ENCODE data around the gene SAPCD2. TPM values are rescaled to one million over a fixed set of nuclear protein-coding genes. Genes with fewer than 3 reads are reported as not detected.
A peak's percentile ranks its signal among the peaks of the same experiment; 100 is the strongest.

Gene SAPCD2
- total RNA-seq, 1 experiment from 2014 or later: 29.8 TPM

DNA sequence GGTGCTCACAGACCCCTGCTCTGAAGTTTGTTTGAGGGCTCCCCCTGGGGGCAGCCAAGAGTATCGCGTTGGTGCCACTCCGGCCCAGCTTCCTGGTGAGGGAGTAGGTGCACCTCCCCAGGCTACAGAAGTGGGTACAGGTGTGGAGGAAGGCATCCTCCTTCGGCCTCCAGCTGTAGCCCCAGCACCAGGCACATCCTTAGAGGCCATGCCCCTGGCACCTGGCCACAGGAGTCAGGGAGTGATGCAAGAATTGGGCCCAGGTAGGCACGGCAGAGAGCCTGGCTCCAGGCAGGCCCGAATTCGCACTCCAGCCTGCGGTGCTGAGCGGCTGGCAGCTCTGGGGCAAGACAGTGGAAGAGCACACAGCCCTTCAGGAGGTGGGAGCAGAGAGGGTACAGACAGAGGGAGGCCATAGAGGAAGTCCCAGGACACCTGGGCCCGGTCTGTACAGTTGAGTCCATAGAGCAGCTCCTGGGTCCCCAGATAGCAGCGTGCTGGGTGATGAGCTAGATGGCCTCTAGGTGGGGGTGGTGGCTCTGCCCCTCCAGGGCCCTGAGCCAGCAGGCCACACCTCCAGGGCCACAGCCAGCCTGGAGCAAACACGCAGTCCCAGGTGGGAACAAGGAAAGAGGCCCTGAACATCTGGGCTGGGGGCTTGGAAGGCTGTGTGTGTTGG, 2.4 kb downstream of the SAPCD2 start:
- H2AFZ ChIP-seq (ENCODE audit: low read length): no peak overlapping the region
- H3K23ac ChIP-seq (ENCODE audit: insufficient read length, low read depth, low read length): no peak overlapping the region
- H3K27ac Mint-ChIP-seq: 0 out of 7 replicates have a peak overlapping the region, but pooled peaks of 1 of the 3 experiments have one; percentile 25
- peak overlapping the region; percentile 46 to 73; a peak in 4 of 5 replicates for H3K4me3 Mint-ChIP-seq
- H3K79me1 ChIP-seq (ENCODE audit: insufficient read depth, low read depth, low read length, poor library complexity, severe bottlenecking): no peaks in the 10 kb centered on the region
- H3K36me3 Mint-ChIP-seq (ENCODE audit: insufficient read depth in 1 of 3, low read depth in 3 of 3): peaks cover 0 to 5% (median 4%) of the 10 kb centered on the region in 3 experiments; a peak in 4 of 7 replicates
- H3K4ac ChIP-seq (ENCODE audit: low read depth, low read length): no peak overlapping the region
- no peak overlapping the region for H3K56ac ChIP-seq (ENCODE audit: insufficient read length, low read depth, low read length)
- no peak overlapping the region for H4K91ac ChIP-seq (ENCODE audit: insufficient read length, low read depth, low read length)
- H3K27me3 ChIP-seq (ENCODE audit: insufficient read depth, low read length): no peaks in the 10 kb centered on the region
- TF ChIP-seq, protein P1, sequence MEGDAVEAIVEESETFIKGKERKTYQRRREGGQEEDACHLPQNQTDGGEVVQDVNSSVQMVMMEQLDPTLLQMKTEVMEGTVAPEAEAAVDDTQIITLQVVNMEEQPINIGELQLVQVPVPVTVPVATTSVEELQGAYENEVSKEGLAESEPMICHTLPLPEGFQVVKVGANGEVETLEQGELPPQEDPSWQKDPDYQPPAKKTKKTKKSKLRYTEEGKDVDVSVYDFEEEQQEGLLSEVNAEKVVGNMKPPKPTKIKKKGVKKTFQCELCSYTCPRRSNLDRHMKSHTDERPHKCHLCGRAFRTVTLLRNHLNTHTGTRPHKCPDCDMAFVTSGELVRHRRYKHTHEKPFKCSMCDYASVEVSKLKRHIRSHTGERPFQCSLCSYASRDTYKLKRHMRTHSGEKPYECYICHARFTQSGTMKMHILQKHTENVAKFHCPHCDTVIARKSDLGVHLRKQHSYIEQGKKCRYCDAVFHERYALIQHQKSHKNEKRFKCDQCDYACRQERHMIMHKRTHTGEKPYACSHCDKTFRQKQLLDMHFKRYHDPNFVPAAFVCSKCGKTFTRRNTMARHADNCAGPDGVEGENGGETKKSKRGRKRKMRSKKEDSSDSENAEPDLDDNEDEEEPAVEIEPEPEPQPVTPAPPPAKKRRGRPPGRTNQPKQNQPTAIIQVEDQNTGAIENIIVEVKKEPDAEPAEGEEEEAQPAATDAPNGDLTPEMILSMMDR (conservative IDR thresholded peaks at IDR 0.05): peak; percentile 73
- H2BK12ac ChIP-seq (ENCODE audit: insufficient read length, low read depth, low read length): no peak overlapping the region
- no peak overlapping the region for H4K8ac ChIP-seq (replicated peaks; ENCODE audit: insufficient read length, low read depth, low read length)
- H3K14ac ChIP-seq (ENCODE audit: insufficient read depth, low read length): no peak overlapping the region
- H2BK20ac ChIP-seq (ENCODE audit: low read depth, low read length, poor library complexity, severe bottlenecking): no peak overlapping the region
- H3T11ph ChIP-seq (ENCODE audit: low read length): no peak overlapping the region
- H3K4me1 ChIP-seq (ENCODE audit: insufficient read depth, low read length): peaks cover 5% of the 10 kb centered on the region; the same call in 1 of the 2 replicates
- H3K79me2 ChIP-seq (ENCODE audit: insufficient read depth, low read length): no peaks in the 10 kb centered on the region
- peaks cover 13 to 25% of the 10 kb centered on the region in 2 experiments for H3K4me1 Mint-ChIP-seq
- DNase-seq: peak; percentile 92
- no peak overlapping the region for H3K27ac ChIP-seq (ENCODE audit: insufficient read length, low read depth, low read length)
- WGBS (ENCODE audit: extremely low coverage, insufficient read length, low lambda C conversion rate): no CpG with 5 or more reads among the region's 12 CpGs
- H2BK120ac ChIP-seq (ENCODE audit: low read depth, low read length, poor library complexity, severe bottlenecking): no peak overlapping the region
- H2BK15ac ChIP-seq (ENCODE audit: low read depth, low read length): no peak overlapping the region
- no peaks in the 10 kb centered on the region for H3K23me2 ChIP-seq (ENCODE audit: insufficient read length, low read depth, low read length, poor library complexity, severe bottlenecking)
- no peaks in the 10 kb centered on the region for H3K9me3 Mint-ChIP-seq
- no peak overlapping the region for H2AK5ac ChIP-seq (ENCODE audit: insufficient read length, low read length)
- no peak overlapping the region for H3K4me2 ChIP-seq (ENCODE audit: insufficient read depth, insufficient read length, low read length)
- H4K5ac ChIP-seq (ENCODE audit: insufficient read length, low read depth, low read length): no peak overlapping the region
- no peak overlapping the region for H3K9ac ChIP-seq (ENCODE audit: extremely low read depth, insufficient read length, low read length)
- peaks cover 1% of the 10 kb centered on the region; the same call in 1 of the 2 replicates for H3K27me3 Mint-ChIP-seq (ENCODE audit: low read depth)
- peaks cover 4% of the 10 kb centered on the region for H4K20me1 ChIP-seq (ENCODE audit: control insufficient read depth, insufficient read depth, insufficient read length)
- no peaks in the 10 kb centered on the region for H3K9me3 ChIP-seq (ENCODE audit: control insufficient read depth, low read depth, low read length)
- no peak overlapping the region for H3K18ac ChIP-seq (ENCODE audit: insufficient read length, low read depth, low read length)
- H2BK5ac ChIP-seq (ENCODE audit: insufficient read length, low read length): no peak overlapping the region

Measured in H9 (cell line).